Hepatocyte (in vitro differentiated cells): ENCODE results near the gene C1QB.

ENCODE experiments used
- EZH2 ChIP-seq: fragments of 200-600 bp; sonication (generic); IDR thresholded peaks from 2 replicates; pipeline ENCODE4 v1.6.1; 2016; ENCODE audit warnings: antibody characterized with exemption, mild to moderate bottlenecking, borderline replicate concordance
- TF ChIP-seq, protein P1 (sequence below): fragments of 200-600 bp; sonication (generic); IDR thresholded peaks from 2 replicates; pipeline ENCODE4 v1.5.1; 2016; ENCODE audit warnings: antibody characterized with exemption, mild to moderate bottlenecking; ENCODE audit not compliant: poor library complexity

GRCh38 chr1:22680726-22681125, 27.7 kb downstream of the C1QB start:
- TF ChIP-seq, protein P1, sequence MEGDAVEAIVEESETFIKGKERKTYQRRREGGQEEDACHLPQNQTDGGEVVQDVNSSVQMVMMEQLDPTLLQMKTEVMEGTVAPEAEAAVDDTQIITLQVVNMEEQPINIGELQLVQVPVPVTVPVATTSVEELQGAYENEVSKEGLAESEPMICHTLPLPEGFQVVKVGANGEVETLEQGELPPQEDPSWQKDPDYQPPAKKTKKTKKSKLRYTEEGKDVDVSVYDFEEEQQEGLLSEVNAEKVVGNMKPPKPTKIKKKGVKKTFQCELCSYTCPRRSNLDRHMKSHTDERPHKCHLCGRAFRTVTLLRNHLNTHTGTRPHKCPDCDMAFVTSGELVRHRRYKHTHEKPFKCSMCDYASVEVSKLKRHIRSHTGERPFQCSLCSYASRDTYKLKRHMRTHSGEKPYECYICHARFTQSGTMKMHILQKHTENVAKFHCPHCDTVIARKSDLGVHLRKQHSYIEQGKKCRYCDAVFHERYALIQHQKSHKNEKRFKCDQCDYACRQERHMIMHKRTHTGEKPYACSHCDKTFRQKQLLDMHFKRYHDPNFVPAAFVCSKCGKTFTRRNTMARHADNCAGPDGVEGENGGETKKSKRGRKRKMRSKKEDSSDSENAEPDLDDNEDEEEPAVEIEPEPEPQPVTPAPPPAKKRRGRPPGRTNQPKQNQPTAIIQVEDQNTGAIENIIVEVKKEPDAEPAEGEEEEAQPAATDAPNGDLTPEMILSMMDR = no peak
- TF ChIP-seq EZH2 = no peak
